GM18511 (cell line): Measurements from ENCODE around the gene GPC1.
A peak's percentile ranks its signal among the peaks of the same experiment; 100 is the strongest.
"Not testable (repeated sequence)": the region's sequence is repeated elsewhere in the genome, so short reads cannot be mapped to it uniquely, and the experiment has no call there.

ENCODE experiments used
- ATAC-seq: cut with Tn5 transposase; IDR thresholded peaks from one replicate; pipeline ENCODE4 v1.9.1; 2021; ENCODE audit warnings: mild to moderate bottlenecking, moderate library complexity; ENCODE audit not compliant: unreplicated experiment

Gene GPC1

GRCh38 chr2:240435457-240435947, at the start of gene GPC1:
TSS of gene GPC1 (plus strand) at chr2:240435663. CDS start at chr2:240435919, 256 bp downstream.
- ATAC-seq, result peak; percentile 49

GRCh38 chr2:240386326-240386725, 49.1 kb upstream of the GPC1 start:
- ATAC-seq, result no peak

- ATAC-seq, result not testable (repeated sequence)
Measured at GRCh38 chr2:240386743-240387142, 48.7 kb upstream of the GPC1 start.

- ATAC-seq, result no peak
Measured at GRCh38 chr2:240387325-240387668, 48.2 kb upstream of the GPC1 start.

GRCh38 chr2:240387669-240388358, 47.6 kb upstream of the GPC1 start:
- ATAC-seq, result no peak

GRCh38 chr2:240388471-240389301, 46.8 kb upstream of the GPC1 start:
- no peak for ATAC-seq

GRCh38 chr2:240389302-240389805, 46.1 kb upstream of the GPC1 start:
- ATAC-seq, result no peak

- ATAC-seq, result no peak
Measured at GRCh38 chr2:240390091-240391073, 45.1 kb upstream of the GPC1 start.

- no peak for ATAC-seq
Measured at GRCh38 chr2:240391111-240392051, 44.1 kb upstream of the GPC1 start.

- ATAC-seq, result no peak
Measured at GRCh38 chr2:240392084-240392947, 43.1 kb upstream of the GPC1 start.

GRCh38 chr2:240392948-240393830, 42.3 kb upstream of the GPC1 start:
- ATAC-seq, result no peak

GRCh38 chr2:240393831-240394410, 41.5 kb upstream of the GPC1 start:
- ATAC-seq, result no peak

- no peak for ATAC-seq
Measured at GRCh38 chr2:240394549-240394948, 40.9 kb upstream of the GPC1 start.

GRCh38 chr2:240395448-240395847, 40.0 kb upstream of the GPC1 start:
- ATAC-seq, result no peak

- no peak for ATAC-seq
Measured at GRCh38 chr2:240395896-240396622, 39.4 kb upstream of the GPC1 start.

GRCh38 chr2:240396623-240397541, 38.6 kb upstream of the GPC1 start:
- no peak for ATAC-seq
